DLD1 (cell line): ENCODE data around the gene VEPH1.

Experiments used
- in situ Hi-C: cut with HindIII; loops from 2 replicates; pipeline ENCODE4 v1.10.0; 2017; ENCODE audit warnings: low sequenced_read_pairs

The VEPH1 gene

GRCh38 chr3:157502916-157503595 is at the start of gene VEPH1:
Gene VEPH1 (minus strand): TSS chr3:157503416. CDS start chr3:157495349, 8,067 bp downstream.
- in situ Hi-C loops, result no loop called here

GRCh38 chr3:157551961-157552360 is 48.7 kb upstream of the VEPH1 start:
- in situ Hi-C loops, result no loop called here

GRCh38 chr3:157549498-157549897 is 46.3 kb upstream of the VEPH1 start:
- in situ Hi-C loops, result no loop called here

- in situ Hi-C loops, result no loop called here
These were observed 41.4 kb upstream of the VEPH1 start for GRCh38 chr3:157544501-157545130.

GRCh38 chr3:157543501-157544035 is 40.4 kb upstream of the VEPH1 start:
- in situ Hi-C loops, result no loop called here

GRCh38 chr3:157542711-157543500 is 39.7 kb upstream of the VEPH1 start:
- in situ Hi-C loops, result no loop called here

- in situ Hi-C loops, result no loop called here
These were observed 38.5 kb upstream of the VEPH1 start for GRCh38 chr3:157541506-157542236.

- in situ Hi-C loops, result no loop called here
These were observed 37.4 kb upstream of the VEPH1 start for GRCh38 chr3:157540656-157541055.

GRCh38 chr3:157535667-157536066 is 32.5 kb upstream of the VEPH1 start:
- in situ Hi-C loops, result loop anchor here (10.0 kb wide), 1 partner anchor 59 kb away; no protein-coding TSS in a partner anchor

- in situ Hi-C loops, result loop anchor here (10.0 kb wide), 1 partner anchor 60 kb away; no protein-coding TSS in a partner anchor
These were observed 31.5 kb upstream of the VEPH1 start for GRCh38 chr3:157534725-157535161.

- in situ Hi-C loops, result loop anchor here (10.0 kb wide), 1 partner anchor 61 kb away; no protein-coding TSS in a partner anchor
These were observed 30.3 kb upstream of the VEPH1 start for GRCh38 chr3:157533298-157534070.

GRCh38 chr3:157532529-157533297 is 29.5 kb upstream of the VEPH1 start:
- in situ Hi-C loops, result loop anchor here (10.0 kb wide), 1 partner anchor 62 kb away; no protein-coding TSS in a partner anchor

GRCh38 chr3:157531771-157532170 is 28.6 kb upstream of the VEPH1 start:
- in situ Hi-C loops, result loop anchor here (10.0 kb wide), 1 partner anchor 63 kb away; no protein-coding TSS in a partner anchor

GRCh38 chr3:157531301-157531660 is 28.1 kb upstream of the VEPH1 start:
- in situ Hi-C loops, result loop anchor here (10.0 kb wide), 1 partner anchor 64 kb away; no protein-coding TSS in a partner anchor

- in situ Hi-C loops, result loop anchor here (10.0 kb wide), 1 partner anchor 64 kb away; no protein-coding TSS in a partner anchor
These were observed 27.6 kb upstream of the VEPH1 start for GRCh38 chr3:157530637-157531300.

GRCh38 chr3:157529751-157530150 is 26.5 kb upstream of the VEPH1 start:
- in situ Hi-C loops, result loop anchor here (10.0 kb wide), 1 partner anchor 65 kb away; no protein-coding TSS in a partner anchor

- in situ Hi-C loops, result no loop called here
These were observed 25.9 kb upstream of the VEPH1 start for GRCh38 chr3:157529085-157529484.
